HG03196 (cell line): ENCODE results near the gene NRG2.

ENCODE experiments used
- ATAC-seq: cut with Tn5 transposase; IDR thresholded peaks from one replicate; pipeline ENCODE4 v1.9.1; 2021; ENCODE audit not compliant: unreplicated experiment

The NRG2 gene

DNA sequence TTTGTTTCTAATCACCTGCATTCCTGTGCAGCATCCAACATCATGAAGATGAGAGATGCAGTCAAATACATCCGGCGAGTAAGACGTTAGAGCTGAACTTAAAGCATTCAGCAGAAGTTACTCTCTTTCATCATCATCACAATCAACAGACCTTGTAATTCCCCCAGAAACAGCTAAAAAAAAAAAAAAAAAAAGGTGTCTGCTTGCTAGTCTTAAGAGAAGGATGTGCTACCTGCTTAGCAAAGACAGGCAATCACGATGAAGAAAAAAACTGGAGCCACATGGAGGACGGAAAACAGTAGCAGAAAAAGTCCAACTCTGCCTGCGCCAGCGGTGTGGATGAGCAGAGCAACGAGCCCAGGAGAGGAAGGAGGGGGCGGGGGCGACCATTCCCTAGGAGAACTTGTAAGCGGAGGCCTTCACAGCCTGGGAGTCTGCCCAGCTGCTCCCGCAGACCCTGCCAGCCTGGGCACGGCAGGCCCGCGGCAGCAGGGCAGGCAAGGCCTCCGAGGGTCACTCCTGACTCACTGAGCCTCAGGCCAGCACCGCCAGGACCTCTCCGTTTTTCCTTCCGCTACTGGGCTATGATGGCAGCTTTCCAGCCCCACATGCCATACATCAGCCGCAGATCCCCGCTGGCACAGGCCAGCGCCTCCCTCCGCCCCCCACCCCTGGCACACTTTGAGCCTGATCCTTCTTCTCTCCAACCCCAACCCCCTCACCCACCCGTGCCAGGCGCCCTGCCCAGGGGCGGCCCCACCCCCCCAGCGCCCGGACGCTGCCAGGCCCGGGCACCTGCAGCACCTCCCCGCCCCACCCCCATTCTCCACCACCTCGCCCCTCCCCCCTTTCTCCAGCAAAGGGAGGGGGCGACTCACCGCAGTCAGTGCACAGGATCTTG lies 1.4 kb downstream of the NRG2 start:
- no peak for ATAC-seq

DNA sequence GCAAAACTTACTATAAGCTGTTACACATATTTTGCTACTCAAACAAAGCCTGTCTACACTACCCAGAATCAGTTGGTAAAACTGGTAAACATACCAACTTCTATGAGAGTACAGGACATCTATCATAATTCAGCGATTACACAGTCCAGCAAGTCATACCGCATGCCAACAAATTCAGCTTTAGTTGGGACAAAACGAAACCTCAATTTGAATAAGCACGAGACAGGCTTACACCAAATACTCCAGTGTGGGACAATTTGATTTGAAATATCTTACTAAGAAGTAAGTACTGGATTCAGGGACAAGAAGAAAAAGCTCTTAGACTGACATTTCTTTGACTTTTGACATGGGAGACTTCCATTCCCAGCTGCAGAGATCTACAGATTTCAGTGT lies 2.0 kb downstream of the NRG2 start:
- no peak for ATAC-seq

DNA sequence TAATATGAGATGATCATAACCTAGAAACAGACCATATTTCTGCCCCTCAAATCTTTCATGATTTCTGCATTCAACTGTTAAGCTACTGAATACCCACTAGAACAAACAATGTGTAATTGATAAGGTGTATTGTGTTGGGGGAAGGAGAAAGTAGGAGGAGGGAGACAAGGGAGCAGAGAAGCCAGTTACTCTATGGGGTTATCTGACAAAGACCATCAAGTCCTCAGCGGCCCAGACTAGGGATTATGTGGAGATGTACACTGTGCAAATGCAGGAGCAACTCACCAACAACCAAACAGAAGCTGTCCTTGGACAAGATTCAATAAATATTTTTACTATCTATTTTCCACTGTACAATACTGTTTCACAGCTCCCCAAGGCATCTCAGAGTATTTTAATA lies 2.7 kb downstream of the NRG2 start:
- ATAC-seq: no peak

- no peak for ATAC-seq
Measured at GRCh38 chr5:140039561-140039960, 3.5 kb downstream of the NRG2 start.

GRCh38 chr5:140038373-140038957 lies 4.6 kb downstream of the NRG2 start:
- peak; percentile 29 for ATAC-seq

GRCh38 chr5:140037012-140037411 lies 6.1 kb downstream of the NRG2 start:
- no peak for ATAC-seq

DNA sequence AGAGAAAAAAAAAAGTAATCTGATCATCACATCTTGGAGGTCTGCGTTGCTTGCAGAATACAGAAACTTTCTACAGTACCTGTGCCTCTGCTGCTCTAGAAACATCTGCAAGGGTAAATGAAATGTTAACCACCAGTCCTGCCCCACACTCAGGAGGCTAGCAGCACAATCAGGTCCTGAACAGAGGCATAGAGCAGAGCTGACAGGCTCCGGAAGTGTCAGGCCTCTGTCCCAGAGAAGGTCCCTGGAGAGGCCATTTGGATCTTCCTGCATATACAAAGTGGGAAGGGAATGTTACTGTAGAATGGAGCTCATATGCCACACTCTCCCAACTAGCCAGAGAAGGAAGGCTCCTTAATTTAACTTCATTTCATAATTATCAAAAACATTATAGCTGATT lies 7.2 kb downstream of the NRG2 start:
- no peak for ATAC-seq

- ATAC-seq: no peak
Measured at GRCh38 chr5:140033037-140033760, 9.9 kb downstream of the NRG2 start.

- no peak for ATAC-seq
Measured at GRCh38 chr5:140032296-140032695, 10.8 kb downstream of the NRG2 start.

DNA sequence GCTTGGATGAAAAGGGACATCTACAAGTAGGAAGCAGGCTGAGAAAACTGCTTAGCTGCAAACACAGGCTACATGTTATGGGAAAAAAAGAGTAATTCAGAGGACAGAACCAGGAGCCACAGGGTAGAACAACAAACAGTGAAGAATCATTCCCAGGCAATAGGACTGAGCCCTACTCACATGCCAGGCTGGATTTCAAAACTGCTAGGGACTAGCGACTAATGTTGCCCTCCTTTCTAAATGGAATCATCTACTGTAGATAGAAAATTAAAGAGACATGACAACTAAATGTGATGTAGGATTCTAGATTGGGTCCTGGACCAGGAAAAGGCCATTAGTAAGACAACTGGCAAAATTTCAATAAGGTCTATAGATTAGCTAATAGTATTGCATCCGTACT lies 15.3 kb downstream of the NRG2 start:
- no peak for ATAC-seq

DNA sequence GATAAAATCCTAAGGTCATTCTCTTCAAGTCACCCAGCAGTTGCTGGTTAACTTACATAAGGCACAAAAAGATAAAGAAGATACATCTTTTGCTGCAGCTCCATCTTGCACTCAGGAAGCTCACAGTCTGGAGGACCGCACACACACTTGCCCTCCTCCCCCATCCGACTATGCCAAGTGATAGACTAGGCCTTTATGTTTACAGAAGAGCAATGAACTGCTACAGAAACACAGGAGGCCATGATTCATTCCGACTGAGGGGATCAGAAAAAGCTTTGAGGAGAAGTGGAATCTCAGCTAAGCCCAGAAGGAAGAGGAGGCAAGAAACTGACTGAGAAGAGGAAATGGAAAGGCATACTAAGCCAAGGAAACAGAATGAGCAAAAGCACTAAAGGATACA lies 17.4 kb downstream of the NRG2 start:
- no peak for ATAC-seq

DNA sequence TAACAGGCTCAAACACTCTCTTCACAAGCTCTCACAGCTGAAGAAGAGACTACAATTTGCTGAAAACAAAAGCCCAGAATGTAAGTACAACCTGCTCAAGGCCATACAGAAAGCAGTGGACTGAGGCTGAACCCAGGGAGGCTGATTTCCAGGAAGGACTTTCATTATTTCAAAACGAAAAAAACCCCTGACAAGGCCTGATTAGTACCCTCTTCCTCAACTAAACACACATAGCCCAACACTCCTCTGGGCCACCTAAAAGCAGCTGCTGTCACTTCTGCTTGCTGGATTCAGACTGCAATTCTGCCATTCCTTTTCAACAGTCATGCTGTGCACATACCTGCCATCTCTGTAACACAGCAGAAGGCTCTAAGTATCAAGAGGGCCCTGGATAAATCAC lies 18.2 kb downstream of the NRG2 start:
- ATAC-seq: no peak

- no peak for ATAC-seq
Measured at GRCh38 chr5:140023611-140024191, 19.4 kb downstream of the NRG2 start.

DNA sequence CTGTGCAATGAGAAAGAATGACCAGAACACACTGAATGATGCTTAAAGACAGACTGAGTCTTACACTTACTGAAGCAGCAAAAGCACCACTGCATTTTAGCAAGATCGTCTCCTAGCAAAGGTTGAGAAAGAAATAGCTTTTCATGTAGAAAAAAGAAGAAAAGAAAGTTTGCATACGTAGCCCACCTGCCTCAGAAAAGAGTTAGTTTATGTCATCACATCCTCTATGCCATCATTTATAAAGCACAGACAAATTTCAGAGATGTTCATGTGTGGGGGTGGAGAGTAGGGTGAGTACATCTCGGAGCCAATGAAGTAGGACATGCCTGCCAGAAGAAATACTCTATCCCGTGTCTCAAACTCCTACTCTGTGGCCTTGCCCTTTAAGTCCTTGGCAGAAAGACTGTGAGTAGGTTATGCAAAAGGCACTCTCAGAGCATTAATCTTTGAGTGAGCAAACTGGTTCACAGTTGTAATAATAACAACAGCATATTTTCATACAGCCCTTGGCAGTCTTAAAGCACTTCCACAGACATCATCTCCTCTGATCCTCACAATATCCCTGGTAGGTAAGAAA lies 22.4 kb downstream of the NRG2 start:
- no peak for ATAC-seq

DNA sequence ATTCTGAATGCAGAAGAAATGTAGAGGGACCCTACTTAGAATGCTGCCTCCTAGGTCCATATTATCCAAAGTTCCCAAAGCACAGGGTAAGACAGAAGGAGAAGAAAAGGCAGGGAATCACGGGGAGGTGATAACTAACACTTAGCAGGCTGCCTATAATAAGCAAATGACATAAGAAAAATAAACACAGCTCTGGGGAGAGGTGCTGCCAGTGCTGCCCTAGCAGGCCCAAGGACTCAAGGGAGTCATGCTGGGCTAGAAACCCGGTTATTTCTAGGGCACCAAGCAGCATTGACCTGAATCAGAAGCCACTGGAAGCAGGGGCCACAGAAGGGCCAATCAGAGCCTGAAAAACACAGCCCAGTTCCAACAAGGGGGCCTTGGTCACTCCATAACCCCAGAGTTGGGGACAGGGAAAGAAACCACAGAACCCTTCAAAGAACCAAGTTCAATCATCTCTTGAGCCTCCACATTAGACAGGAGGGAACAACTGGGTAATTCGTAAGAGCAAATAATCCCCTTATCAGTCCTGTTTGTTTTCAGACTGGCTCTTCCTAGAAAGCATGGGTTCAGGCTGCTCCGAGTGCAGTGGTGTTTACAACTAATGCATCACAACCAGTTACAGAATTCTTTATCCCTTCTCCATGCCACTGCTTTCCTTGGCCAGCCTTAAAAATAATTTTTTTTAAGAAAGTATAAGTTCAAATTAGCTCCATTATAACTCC lies 24.0 kb downstream of the NRG2 start:
- no peak for ATAC-seq

GRCh38 chr5:140018517-140018916 lies 24.6 kb downstream of the NRG2 start:
- ATAC-seq: no peak

DNA sequence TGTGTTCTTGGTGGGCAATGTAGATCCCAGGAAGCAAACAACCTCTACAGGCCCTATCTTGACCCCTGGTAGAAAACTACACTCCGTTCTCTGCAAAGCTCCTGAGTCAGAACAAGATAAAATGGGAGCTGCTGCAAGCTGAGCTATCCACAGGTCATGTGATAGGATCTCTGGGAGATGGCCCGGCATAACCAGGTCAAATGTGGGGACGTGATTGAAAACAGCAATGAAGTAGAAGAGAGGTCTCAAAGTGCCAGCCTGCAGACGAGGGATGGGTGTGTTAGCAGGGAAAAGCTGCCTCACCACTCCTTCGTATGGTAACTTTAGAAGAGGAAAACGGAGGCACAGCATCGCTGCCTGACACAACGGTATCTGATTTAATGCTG lies 25.0 kb downstream of the NRG2 start:
- no peak for ATAC-seq

DNA sequence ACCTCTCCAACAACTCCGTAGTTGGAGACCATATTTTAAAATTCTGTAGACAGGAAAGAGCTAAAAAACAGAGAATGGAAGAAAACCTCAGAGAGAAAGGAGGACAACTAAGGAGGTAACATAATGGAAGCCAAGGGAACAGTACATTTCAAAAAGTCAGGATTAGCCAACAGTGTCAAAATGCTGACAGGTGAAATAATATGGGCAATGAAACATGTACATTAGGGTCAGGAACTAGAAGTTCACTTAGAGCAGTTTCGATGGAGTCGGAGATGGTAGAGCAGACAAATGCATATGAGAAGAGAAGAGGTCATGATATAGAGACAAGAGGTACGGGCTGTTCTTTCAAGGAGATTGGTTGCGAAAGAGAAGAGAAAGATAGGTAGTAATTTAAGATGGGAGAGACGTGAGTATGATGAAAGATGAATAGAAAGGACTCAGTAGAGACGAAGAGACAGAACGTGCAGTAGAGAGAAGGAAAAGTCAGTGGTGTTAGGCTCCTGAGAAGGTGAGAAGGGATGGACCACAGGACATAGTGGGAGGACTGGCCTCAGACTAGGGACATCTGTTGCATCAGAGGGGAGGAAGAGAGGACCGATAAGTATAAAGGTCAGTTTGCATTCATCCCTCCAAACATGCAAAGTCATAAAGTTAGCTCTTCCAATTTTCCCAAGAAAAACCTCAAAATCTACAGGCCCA lies 25.6 kb downstream of the NRG2 start:
- no peak for ATAC-seq

- ATAC-seq: no peak
Measured at GRCh38 chr5:140015706-140016105, 27.4 kb downstream of the NRG2 start.

DNA sequence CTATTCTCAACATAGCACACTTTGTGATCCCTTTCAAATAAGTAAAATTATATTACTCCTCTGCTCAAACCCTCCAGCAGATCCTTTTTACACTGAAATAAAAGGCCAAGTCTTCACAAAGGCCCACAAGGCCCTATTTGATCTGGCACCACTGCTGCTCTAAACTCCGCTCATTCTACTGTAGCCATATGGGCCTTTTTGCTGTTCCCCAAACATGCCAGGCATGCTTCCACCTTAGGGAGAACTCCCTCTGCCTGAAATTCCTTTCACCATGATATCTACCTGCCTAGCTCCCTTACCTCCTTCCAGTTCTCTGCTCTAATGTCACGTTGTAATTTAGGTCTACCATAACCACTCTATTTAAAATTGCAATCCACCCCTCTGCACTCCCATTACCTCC lies 28.3 kb downstream of the NRG2 start:
- no peak for ATAC-seq
